Activated CD8-positive, alpha-beta memory T cell treated with anti-CD3 and anti-CD28 coated beads, Interleukin-2, amount 50 U/mL, for 4 hours (primary cell): ENCODE results near the gene CGNL1.

Experiments used
- DNase-seq: peaks from one replicate; pipeline ENCODE4 v3.0.0-alpha.2; 2020

Gene CGNL1

GRCh38 chr15:57500979-57501576, 124.8 kb downstream of the CGNL1 start:
- no peak for DNase-seq

GRCh38 chr15:57502116-57502515, 125.8 kb downstream of the CGNL1 start:
- no peak for DNase-seq

- no peak for DNase-seq
Measured at GRCh38 chr15:57503051-57503702, 126.9 kb downstream of the CGNL1 start.

GRCh38 chr15:57503911-57504598, 127.8 kb downstream of the CGNL1 start:
- DNase-seq = no peak

GRCh38 chr15:57504599-57504940, 128.3 kb downstream of the CGNL1 start:
- no peak for DNase-seq

GRCh38 chr15:57505056-57505715, 128.9 kb downstream of the CGNL1 start:
- no peak for DNase-seq

- no peak for DNase-seq
Measured at GRCh38 chr15:57505949-57506391, 129.7 kb downstream of the CGNL1 start.

GRCh38 chr15:57506422-57506821, 130.1 kb downstream of the CGNL1 start:
- no peak for DNase-seq

- no peak for DNase-seq
Measured at GRCh38 chr15:57507111-57507510, 130.8 kb downstream of the CGNL1 start.

GRCh38 chr15:57509126-57509525, 132.8 kb downstream of the CGNL1 start:
- DNase-seq = no peak

GRCh38 chr15:57509965-57510364, 133.7 kb downstream of the CGNL1 start:
- DNase-seq = no peak

GRCh38 chr15:57510647-57511046, 134.3 kb downstream of the CGNL1 start:
- DNase-seq = no peak

GRCh38 chr15:57516327-57517029, 140.2 kb downstream of the CGNL1 start:
- no peak for DNase-seq

- no peak for DNase-seq
Measured at GRCh38 chr15:57517030-57517671, 140.8 kb downstream of the CGNL1 start.

- no peak for DNase-seq
Measured at GRCh38 chr15:57518779-57519405, 142.6 kb downstream of the CGNL1 start.

GRCh38 chr15:57519806-57520205, 143.5 kb downstream of the CGNL1 start:
- no peak for DNase-seq

GRCh38 chr15:57521503-57521902, 145.2 kb downstream of the CGNL1 start:
- no peak for DNase-seq

- no peak for DNase-seq
Measured at GRCh38 chr15:57522148-57522547, 145.8 kb downstream of the CGNL1 start.

- no peak for DNase-seq
Measured at GRCh38 chr15:57525581-57525980, 149.3 kb downstream of the CGNL1 start.

- DNase-seq = no peak
Measured at GRCh38 chr15:57526076-57526475, 149.8 kb downstream of the CGNL1 start.

- no peak for DNase-seq
Measured at GRCh38 chr15:57526615-57527014, 150.3 kb downstream of the CGNL1 start.
